K562 (cell line): ENCODE results near the gene CLEC12A. TPM values are rescaled to one million over a fixed set of nuclear protein-coding genes. Genes with fewer than 3 reads are reported as not detected.
"Not testable (repeated sequence)": the region's sequence is repeated elsewhere in the genome, so short reads cannot be mapped to it uniquely, and the experiment has no call there.

Experiments
- ATAC-seq: fragments of 200-7000 bp; cut with Tn5 transposase; 3 replicates; pipeline ENCODE4 v1.9.1; 2020; ENCODE audit warnings: moderate library complexity
- BruUV-seq: library from RNA; stranded (reverse); fragments of 400-500 nt; replicated peaks from 2 replicates; lab custom pipeline; 2021; lab: Mats Ljungman, UMichigan
- CTCF ChIA-PET: fragments of 300-600 bp; formaldehyde crosslinking; extraction: SDS; loops from one replicate; lab custom pipeline; 2021; ENCODE audit warnings: low intra/inter-chr PET ratio; lab: Yijun Ruan, JAX
- POLR2A ChIA-PET: fragments of 300-600, 350-650 bp; sonication (Branson Sonifier 250); formaldehyde crosslinking; extraction: SDS; loops from one replicate; lab custom pipeline; 2021; ENCODE audit warnings: antibody characterized with exemption, inconsistent platforms; lab: Yijun Ruan, JAX
- DNase-seq, 4 experiments: peaks; one replicate each; pipeline versions ENCODE4 v3.0.0 to v3.0.0-alpha.2; 2011 to 2018; ENCODE audit warnings: low spot score in 3 of 4, mixed read lengths in 3 of 4; ENCODE audit errors: extremely low read depth in 1 of 4
- FAIRE-seq: peaks from 2 replicates; lab custom pipeline; 2011; peaks lifted over from hg19 to GRCh38; lab: Jason Lieb, UNC
- H2AFZ ChIP-seq: 2 replicates; pipeline ENCODE4 v1.6.0; 2011; ENCODE audit warnings: low read depth, low read length, control low read depth, inconsistent platforms
- H3K27ac ChIP-seq: fragments of 200-600 bp; 3 replicates; pipeline ENCODE4 v1.8.0; 2011; ENCODE audit warnings: low read depth, mild to moderate bottlenecking, control low read depth, inconsistent platforms, low read length, moderate library complexity, mixed read lengths; ENCODE audit errors: extremely low read depth
- H3K27me3 ChIP-seq, 2 experiments: fragments of 300-600 bp in 1 of 2; 2 replicates in 1 of 2; 3 replicates in 1 of 2; pipeline versions ENCODE4 v1.6.0 to v1.8.0; 2011; ENCODE audit warnings: inconsistent platforms in 2 of 2, low read length in 2 of 2, mild to moderate bottlenecking in 1 of 2, mixed read lengths in 1 of 2, moderate library complexity in 1 of 2; ENCODE audit not compliant: control insufficient read depth in 2 of 2, insufficient read depth in 2 of 2
- H3K36me3 ChIP-seq: fragments of 300-600 bp; 3 replicates; pipeline ENCODE4 v1.8.0; 2011; ENCODE audit warnings: mild to moderate bottlenecking, low read length, inconsistent platforms; ENCODE audit not compliant: control insufficient read depth, insufficient read depth
- H3K4me1 ChIP-seq, 2 experiments: fragments of 200-600 bp in 1 of 2; replicated peaks in 1 of 2; 2 replicates in 1 of 2; 3 replicates in 1 of 2; pipeline versions ENCODE4 v1.5.1 to v1.8.0; 2011; ENCODE audit warnings: inconsistent platforms in 2 of 2, low read length in 2 of 2, mild to moderate bottlenecking in 1 of 2, mixed read lengths in 1 of 2, moderate library complexity in 1 of 2; ENCODE audit not compliant: control insufficient read depth in 2 of 2, insufficient read depth in 2 of 2
- H3K4me2 ChIP-seq: 2 replicates; pipeline ENCODE4 v1.6.1; 2011; ENCODE audit warnings: low read length, control low read depth, inconsistent platforms, mixed read lengths; ENCODE audit not compliant: insufficient read depth
- H3K4me3 ChIP-seq: fragments of 200-600 bp; sonication (generic), shearing (Covaris generic); 2 replicates; pipeline ENCODE4 v1.5.1; 2016; ENCODE audit warnings: control low read depth, inconsistent platforms
- H3K79me2 ChIP-seq: fragments of 200-600 bp; 3 replicates; pipeline ENCODE4 v1.8.0; 2011; ENCODE audit warnings: low read length, inconsistent platforms; ENCODE audit not compliant: control insufficient read depth, insufficient read depth
- H3K9ac ChIP-seq, 2 experiments: 2 replicates each; pipeline versions ENCODE4 v1.6.0 to v1.6.1; 2011; ENCODE audit warnings: low read depth in 2 of 2, low read length in 2 of 2, control low read depth in 1 of 2, inconsistent platforms in 1 of 2, mild to moderate bottlenecking in 1 of 2, mixed read lengths in 1 of 2; ENCODE audit not compliant: insufficient read depth in 1 of 2
- H3K9me1 ChIP-seq: one replicate; pipeline ENCODE4 v1.6.0; 2011; ENCODE audit warnings: inconsistent platforms, mild to moderate bottlenecking, low read length, moderate library complexity; ENCODE audit not compliant: control insufficient read depth, insufficient read depth
- H3K9me3 ChIP-seq: replicated peaks from 2 replicates; pipeline ENCODE4 v1.5.1; 2011; ENCODE audit warnings: low read depth, low read length, inconsistent platforms; ENCODE audit not compliant: control insufficient read depth, insufficient read depth
- H4K20me1 ChIP-seq: replicated peaks from 2 replicates; pipeline ENCODE4 v1.6.1; 2011; ENCODE audit warnings: low read length, inconsistent platforms, mixed read lengths; ENCODE audit not compliant: control insufficient read depth, insufficient read depth
- ARID4B ChIP-seq: sonication (generic); formaldehyde crosslinking; IDR thresholded peaks from 2 replicates; pipeline ENCODE4 v1.8.0; 2022; ENCODE audit warnings: mild to moderate bottlenecking, missing genetic modification reagents
- ZNF717 ChIP-seq: fragments of 250-450 bp; sonication (Bioruptor Pico); IDR thresholded peaks from 2 replicates; pipeline ENCODE4 v1.5.0; 2021
- WGBS: fragments of 100-300 bp; shearing (Covaris generic); methylation state at CpG from one replicate; pipeline ENCODE4 v1.1.6; 2016; ENCODE audit warnings: low coverage, mixed read lengths; ENCODE audit not compliant: insufficient coverage; ENCODE audit errors: missing lambda C conversion rate; 5-methylcytosine and 5-hydroxymethylcytosine counted together
- in situ Hi-C: fragments of 300-500 bp; cut with MboI; formaldehyde crosslinking; loops from 4 replicates; pipeline ENCODE4 v1.15.0; 2018; ENCODE audit warnings: inconsistent platforms, mixed read lengths
- intact Hi-C: fragments of 100-400 bp; cut with micrococcal nuclease; formaldehyde crosslinking; loops from 2 replicates; pipeline ENCODE4 v1.14.2; 2022
- polyA plus RNA-seq, 8 experiments: library from polyadenylated mRNA; depleted of rRNA in 4 of 8; stranded (reverse) in 5 of 8; unstranded in 3 of 8; fragments of >200 nt; fragmentation: Nextera tagmentation in 2 of 8; fragmentation: Illumina TruSeq in 1 of 8; extraction: Ambion mirVana in 2 of 8; extraction: Trizol in 1 of 8; gene quantifications; 2 replicates each; pipeline versions ENCODE4 v1.2.1 to v1.2.3, GENCODE V29; 2011 to 2014; ENCODE audit warnings: inconsistent platforms in 1 of 8, missing spikeins in 1 of 8
- total RNA-seq, 7 experiments: library from RNA; depleted of rRNA in 6 of 7; stranded (reverse); fragments of >200 nt in 6 of 7; fragmentation: Illumina TruSeq in 2 of 7; extraction: Trizol in 2 of 7; gene quantifications; 2 replicates each; pipeline versions ENCODE4 v1.2.1 to v1.2.3, GENCODE V29; 2011 to 2021; ENCODE audit warnings: low replicate concordance in 1 of 7

Gene CLEC12A
- total and polyA plus RNA-seq, 9 of the 15 experiments (the other 6 are each of a cell fraction or from before 2014, with no cell fraction given) = not detected

- no peak for TF ChIP-seq ZNF717
- no peak for TF ChIP-seq ARID4B (CRISPR knock-in tag)
Measured at GRCh38 chr12:9975614-9976013, 4.4 kb downstream of the CLEC12A start (continued).

GRCh38 chr12:9976626-9977025, 5.4 kb downstream of the CLEC12A start:
- H2AFZ ChIP-seq, H3K27me3 ChIP-seq, POLR2A ChIA-PET, H3K36me3 ChIP-seq, FAIRE-seq, ATAC-seq, H3K9me3 ChIP-seq, H3K9me1 ChIP-seq, intact Hi-C loops, DNase-seq, in situ Hi-C loops, CTCF ChIA-PET, H3K4me3 ChIP-seq, BruUV-seq, H3K4me1 ChIP-seq, H3K9ac ChIP-seq, H3K79me2 ChIP-seq, H3K27ac ChIP-seq, H3K4me2 ChIP-seq, H4K20me1 ChIP-seq: not testable (repeated sequence)
- 0% methylated on average over 3 of the region's 5 CpGs for WGBS
